Mammary epithelial cell (primary cell): Measurements from ENCODE around the gene GABRR2.

Experiments used
- CTCF ChIP-seq, 2 donors: IDR thresholded peaks in 1 of 2; conservative IDR thresholded peaks in 1 of 2; 2 replicates each; pipeline ENCODE4 v1.5.1; 2011 to 2012; ENCODE audit warnings: inconsistent platforms in 2 of 2, low read length in 2 of 2, mild to moderate bottlenecking in 2 of 2, control low read depth in 1 of 2, low read depth in 1 of 2; ENCODE audit not compliant: insufficient read depth in 1 of 2; ENCODE audit errors: extremely low read depth in 1 of 2
- EZH2 ChIP-seq: IDR thresholded peaks from 2 replicates; pipeline ENCODE4 v1.6.1; 2012; ENCODE audit warnings: low read length, inconsistent platforms, borderline replicate concordance

- TF ChIP-seq CTCF (conservative IDR thresholded peaks at IDR 0.05 in 1 of 2, IDR thresholded peaks at IDR 0.05 in 1 of 2; ENCODE audit: extremely low read depth in 1 of 2, insufficient read depth in 1 of 2, low read depth in 1 of 2, low read length in 2 of 2), result no peak
- no peak for TF ChIP-seq EZH2
These were observed 31.0 kb downstream of the GABRR2 start for GRCh38 chr6:89284081-89284480.
